H1 (cell line): ENCODE measurements around the gene ITGB7.

Source experiments
- EP300 ChIP-seq, 2 experiments: IDR thresholded peaks; 1 replicate in 1 of 2; 2 replicates in 1 of 2; pipeline ENCODE4 v1.6.1; 2011 to 2012; ENCODE audit warnings: low read depth in 2 of 2, low read length in 2 of 2, mild to moderate bottlenecking in 2 of 2, borderline replicate concordance in 1 of 2, inconsistent platforms in 1 of 2, moderate library complexity in 1 of 2
- GTF2F1 ChIP-seq: IDR thresholded peaks from 2 replicates; pipeline ENCODE4 v1.6.1; 2012; ENCODE audit warnings: low read depth, low read length, improper control_type of control experiment, borderline replicate concordance

GRCh38 chr12:53213348-53213747 lies 6.3 kb upstream of the ITGB7 start:
- TF ChIP-seq GTF2F1 (no peak), EP300 (IDR thresholded peaks at IDR 0.05; ENCODE audit: borderline replicate concordance in 1 of 2, low read depth in 2 of 2, low read length in 2 of 2) (no peak)
